HCT116 (cell line): Measurements from ENCODE around the gene CEP152. TPM values are rescaled to one million over a fixed set of nuclear protein-coding genes. Genes with fewer than 3 reads are reported as not detected.

Experiments used
- ATAC-seq: fragments of 200-7000 bp; cut with Tn5 transposase; 2 replicates; pipeline ENCODE4 v1.9.1; 2020; ENCODE audit warnings: mild to moderate bottlenecking, moderate library complexity
- BruUV-seq: library from RNA; stranded (reverse); fragments of 400-500 nt; replicated peaks from 2 replicates; lab custom pipeline; 2021; lab: Mats Ljungman, UMichigan
- CTCF ChIA-PET: fragments of 300-600 bp; sonication (Branson Sonifier 250); formaldehyde crosslinking; loops from one replicate; lab custom pipeline; 2021; ENCODE audit warnings: antibody characterized with exemption; lab: Charles Lee
- POLR2A ChIA-PET: fragments of 300-600, 350-600 bp; sonication (Branson Sonifier 250); formaldehyde crosslinking; loops from one replicate; lab custom pipeline; 2021; ENCODE audit warnings: antibody characterized with exemption; lab: Charles Lee
- RAD21 ChIA-PET, 2 experiments: fragments of 300-600 bp; sonication (Branson Sonifier 250); formaldehyde crosslinking; loops; one replicate each; lab custom pipeline; 2023; ENCODE audit warnings: low total read pairs in 2 of 2; ENCODE audit not compliant: uncharacterized antibody in 2 of 2, unreplicated experiment in 2 of 2, low non-redundant PET in 1 of 2; lab: Charles Lee
- DNase-seq: peaks from one replicate; pipeline ENCODE4 v3.0.0-alpha.2; 2010; ENCODE audit warnings: low read depth, low spot score
- H2AFZ ChIP-seq: fragments of 200-600 bp; shearing (Covaris generic), sonication (generic); 2 replicates; pipeline ENCODE4 v1.6.1; 2017; ENCODE audit warnings: low read depth, mixed run types, mixed read lengths, antibody characterized with exemption, low read length; ENCODE audit not compliant: poor library complexity, severe bottlenecking
- H3K27ac ChIP-seq: 2 replicates; pipeline ENCODE4 v1.5.1; 2012; ENCODE audit warnings: low read depth, low read length
- H3K27me3 ChIP-seq: fragments of 200-600 bp; sonication (generic); 2 replicates; pipeline ENCODE4 v1.6.1; 2016; ENCODE audit warnings: mixed run types, low read length, mixed read lengths; ENCODE audit not compliant: insufficient read depth
- H3K36me3 ChIP-seq, 2 experiments: fragments of 200-500 bp in 1 of 2; fragments of 200-600 bp in 1 of 2; sonication (Bioruptor generic) in 1 of 2; sonication (generic) in 1 of 2; 2 replicates each; pipeline versions ENCODE4 v1.5.1 to v1.6.1; 2014 to 2016; ENCODE audit warnings: low read length in 2 of 2, inconsistent platforms in 1 of 2, mixed read lengths in 1 of 2, mixed run types in 1 of 2; ENCODE audit not compliant: insufficient read depth in 2 of 2, control insufficient read depth in 1 of 2
- H3K4me1 ChIP-seq, 2 experiments: fragments of 200-600 bp in 1 of 2; sonication (generic) in 1 of 2; 2 replicates each; pipeline versions ENCODE4 v1.5.1 to v1.6.1; 2012 to 2017; ENCODE audit warnings: low read length in 2 of 2, inconsistent platforms in 1 of 2, mild to moderate bottlenecking in 1 of 2, mixed read lengths in 1 of 2, mixed run types in 1 of 2, moderate library complexity in 1 of 2; ENCODE audit not compliant: insufficient read depth in 2 of 2, control insufficient read depth in 1 of 2
- H3K4me2 ChIP-seq: fragments of 200-600 bp; sonication (generic); 2 replicates; pipeline ENCODE4 v1.6.1; 2017; ENCODE audit warnings: mixed run types, low read length, mixed read lengths
- H3K4me3 ChIP-seq, 2 experiments: fragments of 200-600 bp in 1 of 2; sonication (generic) in 1 of 2; replicated peaks in 1 of 2; 2 replicates each; pipeline ENCODE4 v1.5.1; 2011 to 2016; ENCODE audit warnings: low read length in 2 of 2, control low read depth in 1 of 2, low read depth in 1 of 2, mild to moderate bottlenecking in 1 of 2, mixed read lengths in 1 of 2, mixed run types in 1 of 2
- H3K79me2 ChIP-seq: fragments of 200-600 bp; sonication (generic); 2 replicates; pipeline ENCODE4 v1.6.1; 2017; ENCODE audit warnings: mild to moderate bottlenecking, mixed run types, low read length, moderate library complexity, mixed read lengths; ENCODE audit not compliant: insufficient read depth
- H3K9ac ChIP-seq: fragments of 200-600 bp; sonication (generic); 2 replicates; pipeline ENCODE4 v1.6.1; 2016; ENCODE audit warnings: low read length, mixed read lengths
- H3K9me2 ChIP-seq: fragments of 200-600 bp; sonication (generic), shearing (Covaris generic); 2 replicates; pipeline ENCODE4 v1.6.1; 2017; ENCODE audit warnings: mixed run types, mild to moderate bottlenecking, moderate library complexity; ENCODE audit not compliant: insufficient read depth
- H3K9me3 ChIP-seq, 2 experiments: fragments of 200-500 bp in 1 of 2; fragments of 200-600 bp in 1 of 2; sonication (Bioruptor generic) in 1 of 2; sonication (generic) in 1 of 2; 2 replicates each; pipeline ENCODE4 v1.6.1; 2014 to 2017; ENCODE audit warnings: low read length in 2 of 2, mixed read lengths in 2 of 2, inconsistent platforms in 1 of 2, low read depth in 1 of 2, mild to moderate bottlenecking in 1 of 2, mixed run types in 1 of 2, moderate library complexity in 1 of 2; ENCODE audit not compliant: control insufficient read depth in 1 of 2, insufficient read depth in 1 of 2
- H4K20me1 ChIP-seq: fragments of 200-600 bp; sonication (generic), shearing (Covaris generic); 2 replicates; pipeline ENCODE4 v1.6.1; 2017; ENCODE audit warnings: mixed run types, mild to moderate bottlenecking, moderate library complexity; ENCODE audit not compliant: insufficient read depth
- CEBPB ChIP-seq: IDR thresholded peaks from 2 replicates; pipeline ENCODE4 v1.6.1; 2012; ENCODE audit warnings: low read depth
- CTCF ChIP-seq, 3 experiments: fragments of 200-600 bp in 1 of 3; sonication (generic) in 1 of 3; IDR thresholded peaks in 2 of 3; conservative IDR thresholded peaks in 1 of 3; 2 replicates each; pipeline ENCODE4 v1.5.1; 2012 to 2017; ENCODE audit warnings: low read depth in 2 of 3, low read length in 2 of 3, antibody characterized with exemption in 1 of 3, borderline replicate concordance in 1 of 3, control low read depth in 1 of 3, mild to moderate bottlenecking in 1 of 3, mixed read lengths in 1 of 3, mixed run types in 1 of 3, moderate library complexity in 1 of 3; ENCODE audit not compliant: insufficient read depth in 1 of 3
- EGR1 ChIP-seq: IDR thresholded peaks from 2 replicates; pipeline ENCODE4 v1.6.1; 2012; ENCODE audit warnings: low read depth
- EZH2 ChIP-seq: fragments of 200-600 bp; sonication (generic); IDR thresholded peaks from 2 replicates; pipeline ENCODE4 v1.6.1; 2017; ENCODE audit warnings: antibody characterized with exemption, mixed run types
- EZH2phosphoT487 ChIP-seq: fragments of 200-600 bp; IDR thresholded peaks from 2 replicates; pipeline ENCODE4 v1.6.1; 2018; ENCODE audit warnings: antibody characterized with exemption, borderline replicate concordance
- FOSL1 ChIP-seq: IDR thresholded peaks from 2 replicates; pipeline ENCODE4 v1.6.1; 2012; ENCODE audit warnings: low read depth
- RAD21 ChIP-seq: IDR thresholded peaks from 2 replicates; pipeline ENCODE4 v1.6.1; 2012; ENCODE audit warnings: low read depth, mild to moderate bottlenecking
- SIN3A ChIP-seq: IDR thresholded peaks from 2 replicates; pipeline ENCODE4 v1.6.1; 2012; ENCODE audit warnings: low read depth
- SP1 ChIP-seq: IDR thresholded peaks from 2 replicates; pipeline ENCODE4 v1.6.1; 2012; ENCODE audit warnings: low read depth
- TCF7L2 ChIP-seq: IDR thresholded peaks from 2 replicates; pipeline ENCODE4 v1.7.0; 2011; ENCODE audit warnings: borderline replicate concordance, inconsistent platforms; ENCODE audit not compliant: insufficient read depth, insufficient read length; ENCODE audit errors: extremely low read depth
- ZBTB33 ChIP-seq: IDR thresholded peaks from 2 replicates; pipeline ENCODE4 v1.6.1; 2011; ENCODE audit warnings: mild to moderate bottlenecking, low read length, moderate library complexity; ENCODE audit not compliant: insufficient replicate concordance; ENCODE audit errors: extremely low read depth
- ZFX ChIP-seq: fragments of 450-650 bp; IDR thresholded peaks from 2 replicates; pipeline ENCODE4 v1.6.1; 2017
- ZNF274 ChIP-seq: fragments of 200-500 bp; sonication (Bioruptor generic); IDR thresholded peaks from 2 replicates; pipeline ENCODE4 v1.6.1; 2014; ENCODE audit warnings: mild to moderate bottlenecking, low read depth, low read length, inconsistent platforms
- intact Hi-C: fragments of 100-400 bp; cut with micrococcal nuclease; formaldehyde crosslinking; loops from 2 replicates; pipeline ENCODE4 v1.10.0; 2022
- total RNA-seq: library from RNA; stranded (reverse); gene quantifications from one replicate; pipeline ENCODE4 v1.2.1, GENCODE V29; 2021; ENCODE audit not compliant: unreplicated experiment
- TF ChIP-seq, protein P1 (sequence below): IDR thresholded peaks from 2 replicates; pipeline ENCODE4 v1.6.1; 2012

The CEP152 gene
- total RNA-seq, 1 experiment from 2014 or later: 19.7 TPM

GRCh38 chr15:48766196-48766595, 44.7 kb downstream of the CEP152 start:
- intact Hi-C loops: no loop called here
- CTCF ChIA-PET: no interaction called here
- Histone ChIP-seq H3K9me2 (no peaks in the 10 kb centered on the region), H3K79me2 (no peaks in the 10 kb centered on the region), H3K4me1 (no peaks in the 10 kb centered on the region), H3K36me3 (peaks cover 9 to 14% of the 10 kb centered on the region in 2 experiments; a peak in 3 of 4 replicates), H4K20me1 (no peaks in the 10 kb centered on the region), H3K27ac (no peak overlapping the region), H2AFZ (no peak overlapping the region)
- POLR2A ChIA-PET: interaction anchor here (1.7 kb wide), 1 partner anchor 14 kb away, joined by 4 read pairs; no protein-coding TSS in a partner anchor
- ATAC-seq: no peak
- TF ChIP-seq, protein P1, sequence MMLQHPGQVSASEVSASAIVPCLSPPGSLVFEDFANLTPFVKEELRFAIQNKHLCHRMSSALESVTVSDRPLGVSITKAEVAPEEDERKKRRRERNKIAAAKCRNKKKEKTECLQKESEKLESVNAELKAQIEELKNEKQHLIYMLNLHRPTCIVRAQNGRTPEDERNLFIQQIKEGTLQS: no peak
- TF ChIP-seq RAD21 (no peak), FOSL1 (no peak), SIN3A (no peak), SP1 (no peak), EZH2phosphoT487 (no peak), TCF7L2 (no peak)
- TF ChIP-seq, all 23 proteins: peak for 0
- RAD21 ChIA-PET: no interaction called here
- Histone ChIP-seq H3K9ac (no peak overlapping the region), H3K4me2 (no peak overlapping the region), H3K27me3 (no peaks in the 10 kb centered on the region), H3K4me3 (no peak overlapping the region), H3K9me3 (no peaks in the 10 kb centered on the region)
- no peak for DNase-seq
- no TSS peak for BruUV-seq

DNA sequence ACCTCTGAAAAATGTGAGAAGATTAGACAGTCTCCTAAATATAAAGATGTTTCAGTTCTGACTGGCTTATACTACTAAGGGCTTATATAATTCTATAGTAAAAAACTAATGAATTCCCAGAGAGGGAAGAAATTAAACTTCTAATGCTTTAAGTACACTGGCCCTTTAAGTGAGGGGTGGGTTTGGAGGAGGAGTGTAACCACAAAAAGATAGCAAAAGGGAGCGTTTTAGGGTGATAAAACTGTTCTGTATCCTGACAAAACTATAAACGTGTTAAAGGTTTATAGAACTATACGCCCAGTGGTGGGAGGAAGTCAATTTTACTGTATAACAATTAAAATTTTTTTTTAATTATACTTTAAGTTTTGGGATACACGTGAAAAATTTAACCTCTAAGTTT, 45.8 kb downstream of the CEP152 start:
- no TSS peak for BruUV-seq
- H3K79me2 ChIP-seq: no peaks in the 10 kb centered on the region
- H3K4me3 ChIP-seq: no peak overlapping the region
- no peak for ATAC-seq
- DNase-seq: no peak
- H3K9me2 ChIP-seq: no peaks in the 10 kb centered on the region
- no peak overlapping the region for H3K4me2 ChIP-seq
- H3K9me3 ChIP-seq: no peaks in the 10 kb centered on the region
- TF ChIP-seq ZFX (no peak), TCF7L2 (no peak), SP1 (no peak), ZBTB33 (no peak), CTCF (IDR thresholded peaks at IDR 0.05 in 2 of 3, conservative IDR thresholded peaks at IDR 0.05 in 1 of 3; ENCODE audit: borderline replicate concordance in 1 of 3, insufficient read depth in 1 of 3, low read depth in 2 of 3, low read length in 2 of 3) (no peak), EZH2 (no peak), EGR1 (no peak), CEBPB (no peak), EZH2phosphoT487 (no peak), ZNF274 (no peak)
- no peaks in the 10 kb centered on the region for H4K20me1 ChIP-seq
- peaks cover 9 to 15% of the 10 kb centered on the region in 2 experiments; a peak in 3 of 4 replicates for H3K36me3 ChIP-seq
- ChIA-PET POLR2A (no interaction called here), RAD21 (no interaction called here), CTCF (no interaction called here)
- intact Hi-C loops: no loop called here
- no peak overlapping the region for H3K9ac ChIP-seq
- H3K27ac ChIP-seq: no peak overlapping the region
- no peaks in the 10 kb centered on the region for H3K27me3 ChIP-seq
- no peak overlapping the region for H2AFZ ChIP-seq
- no peaks in the 10 kb centered on the region for H3K4me1 ChIP-seq
